GM21737 (cell line): Measurements from ENCODE around the gene LOXL3.
"Not testable (repeated sequence)": the region's sequence is repeated elsewhere in the genome, so short reads cannot be mapped to it uniquely, and the experiment has no call there.

ENCODE experiments used
- ATAC-seq: cut with Tn5 transposase; IDR thresholded peaks from one replicate; pipeline ENCODE4 v1.9.1; 2021; ENCODE audit warnings: mild to moderate bottlenecking, moderate library complexity; ENCODE audit not compliant: unreplicated experiment

Gene LOXL3

DNA sequence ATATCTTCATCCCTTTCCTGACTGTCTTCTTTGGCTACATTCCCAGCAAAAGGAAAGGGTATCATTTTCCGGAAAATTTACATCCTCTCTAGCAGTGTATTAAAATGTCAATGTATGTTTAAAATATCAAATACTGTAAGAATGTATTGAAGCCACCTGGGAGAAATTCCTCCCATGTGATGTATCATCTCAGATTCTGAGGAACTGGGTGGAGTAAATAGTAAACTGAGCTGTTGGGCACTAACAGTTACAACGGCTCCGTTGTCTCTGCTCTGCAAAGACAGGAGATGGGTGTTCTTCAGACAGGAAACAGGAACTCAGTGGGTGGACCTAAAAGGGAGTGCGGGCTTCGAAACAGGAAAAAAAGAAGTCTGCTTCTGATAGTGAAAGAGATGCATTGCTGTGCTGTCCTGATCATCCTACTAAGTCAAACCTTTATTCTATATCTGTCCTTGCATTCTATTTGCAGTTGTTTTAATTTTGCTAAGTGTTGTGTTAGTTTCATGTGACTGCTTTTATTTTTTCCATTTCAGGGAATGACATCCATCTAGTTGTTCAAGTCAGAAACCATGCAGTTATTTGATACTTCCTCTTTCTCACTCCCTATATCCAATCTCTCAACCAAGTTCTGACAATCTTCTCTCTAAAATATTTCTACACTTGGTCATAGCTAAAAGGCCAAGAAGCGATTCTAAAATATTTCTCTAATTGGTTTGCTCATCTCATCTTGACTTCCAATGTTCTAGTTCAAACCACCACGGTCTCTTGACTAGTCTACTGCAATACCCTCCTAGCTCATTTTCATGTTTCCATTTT is 20.2 kb upstream of the LOXL3 start:
- ATAC-seq, result peak; percentile 38

DNA sequence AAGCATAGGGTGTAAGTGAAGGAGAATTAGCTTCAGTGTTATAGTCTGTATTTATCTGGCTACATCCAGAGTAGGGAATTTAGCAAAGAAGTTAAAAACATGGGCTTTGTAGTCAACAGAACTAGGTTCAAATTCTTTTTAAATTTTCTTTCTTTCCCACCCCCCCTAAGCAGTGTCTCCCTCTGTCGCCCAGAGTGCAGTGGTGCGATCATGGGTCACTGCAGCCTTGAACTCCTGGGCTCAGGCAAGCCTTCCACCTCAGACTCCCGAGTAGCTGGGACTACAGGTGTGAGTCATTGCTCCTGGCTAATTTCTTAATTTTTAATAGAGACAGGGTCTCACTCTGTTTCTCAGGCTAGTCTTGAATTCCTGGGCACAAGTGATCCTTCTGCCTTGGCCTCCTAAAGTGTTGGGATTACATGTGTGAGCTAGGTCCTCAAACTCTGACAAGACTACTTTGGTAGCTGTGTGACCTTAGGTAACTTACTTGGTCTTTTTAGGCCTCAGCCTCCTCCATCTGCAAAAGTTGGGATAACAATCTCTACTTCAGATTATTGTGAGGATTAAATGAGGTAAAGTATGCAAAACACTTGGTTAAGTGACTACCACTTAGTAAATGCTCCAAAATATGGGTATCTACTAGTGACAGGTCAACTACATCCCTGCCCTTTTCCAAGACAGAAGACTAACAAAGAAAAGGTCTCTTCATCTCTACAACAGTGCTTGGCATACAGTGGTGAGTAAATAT is 18.6 kb upstream of the LOXL3 start:
- ATAC-seq, result no peak

DNA sequence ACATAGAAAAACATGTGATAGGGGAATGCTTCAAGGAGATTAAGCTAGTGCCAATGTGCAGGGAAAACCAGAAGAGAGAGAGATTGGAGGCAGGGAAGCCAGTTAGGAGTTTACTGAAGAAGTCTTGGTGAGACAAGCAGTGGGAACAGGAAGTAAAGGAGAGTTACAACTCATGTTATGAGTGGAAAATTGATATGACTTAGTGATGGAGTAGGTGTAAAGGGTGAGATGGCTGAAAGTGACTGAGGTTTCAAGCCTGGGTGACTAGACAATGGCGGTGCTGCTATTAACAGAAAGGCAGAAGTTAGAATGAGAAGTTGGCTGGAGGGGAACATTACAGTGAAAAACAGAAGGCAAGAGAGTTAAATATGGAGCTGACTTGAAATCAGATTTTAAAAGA is 17.3 kb upstream of the LOXL3 start:
- ATAC-seq, result no peak

DNA sequence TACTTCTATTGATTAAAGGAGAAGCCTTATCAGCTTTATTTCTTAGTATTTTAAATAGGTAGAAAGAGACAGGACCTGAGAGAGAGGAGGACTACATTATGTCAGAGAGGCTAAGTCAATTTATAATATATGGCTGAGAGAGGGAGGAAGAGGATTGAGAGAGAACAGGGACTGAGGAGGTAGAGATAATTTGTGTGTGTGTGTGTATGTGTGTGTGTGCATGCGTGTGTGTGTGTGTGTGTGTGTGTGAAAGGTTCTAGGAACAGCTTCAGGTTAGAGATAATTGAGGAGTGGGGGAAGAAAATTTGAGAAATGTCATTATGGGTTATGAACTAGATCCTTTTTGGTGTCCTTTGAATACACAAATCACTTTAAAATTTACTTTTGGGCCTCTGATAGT is 15.9 kb upstream of the LOXL3 start:
- ATAC-seq, result no peak

DNA sequence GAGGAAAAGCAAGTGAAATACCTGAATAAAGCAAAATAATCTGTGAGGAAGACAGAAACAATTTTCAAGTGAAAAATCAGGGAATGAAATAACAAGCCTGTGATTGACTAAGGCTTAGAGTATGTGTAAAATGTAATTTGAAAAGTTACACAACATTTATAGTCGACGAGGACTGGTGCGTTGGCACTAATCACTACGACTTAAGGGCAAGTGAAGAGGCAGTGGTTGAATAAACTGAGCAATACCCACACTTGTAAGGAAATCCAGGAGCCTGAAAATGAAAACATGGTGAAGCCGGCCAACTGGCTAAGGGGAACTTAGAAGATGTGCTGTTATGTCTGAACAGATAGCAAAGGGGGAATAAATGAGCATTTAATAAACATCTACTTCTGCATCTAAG is 14.1 kb upstream of the LOXL3 start:
- no peak for ATAC-seq

DNA sequence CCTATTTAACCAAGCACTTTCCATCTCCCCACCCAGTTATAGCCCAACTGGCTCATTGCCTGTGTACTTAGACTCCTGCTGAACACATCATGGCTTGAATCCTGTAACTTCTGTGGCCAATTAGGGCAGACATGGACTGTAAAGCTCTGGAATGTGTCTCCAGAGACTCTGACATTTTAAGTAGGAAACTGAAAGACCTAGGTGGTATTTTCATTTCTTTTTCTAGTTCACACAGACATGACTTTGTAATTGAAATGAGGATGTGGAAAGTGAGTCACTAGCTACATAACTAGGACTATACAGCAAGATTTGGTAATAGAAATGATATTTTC is 13.0 kb upstream of the LOXL3 start:
- ATAC-seq, result no peak

DNA sequence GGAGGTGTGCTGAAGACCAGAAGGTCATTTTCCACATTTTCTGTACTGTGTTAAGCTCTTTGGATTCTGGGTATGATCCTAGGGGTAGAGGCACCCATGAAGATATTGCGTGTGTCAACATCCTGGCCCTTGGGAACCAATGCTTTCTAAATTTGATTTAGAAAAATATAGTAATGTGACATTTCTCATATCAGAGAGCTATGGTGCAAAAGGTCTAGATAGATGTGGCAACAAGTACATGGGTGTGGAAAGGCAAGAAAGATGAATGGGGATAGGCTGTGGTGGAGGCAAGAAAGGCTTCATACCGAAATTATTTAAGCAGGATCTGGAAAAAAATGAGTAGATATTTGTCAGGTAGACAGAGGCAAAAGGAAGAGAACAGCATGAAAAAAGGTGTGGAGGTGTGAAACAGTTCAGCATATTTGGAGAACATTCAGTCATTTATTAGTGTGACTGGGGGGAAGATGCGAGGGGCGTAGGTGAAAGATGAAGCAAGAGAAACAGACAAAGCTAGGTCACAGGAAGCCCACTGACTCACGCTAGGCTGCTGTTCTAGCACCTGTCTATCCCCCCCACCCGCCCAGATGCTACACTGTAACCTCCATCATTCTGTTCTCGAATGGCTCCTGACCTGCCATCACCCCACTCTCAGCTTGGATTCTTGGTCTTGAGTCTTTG is 12.5 kb upstream of the LOXL3 start:
- ATAC-seq, result no peak

DNA sequence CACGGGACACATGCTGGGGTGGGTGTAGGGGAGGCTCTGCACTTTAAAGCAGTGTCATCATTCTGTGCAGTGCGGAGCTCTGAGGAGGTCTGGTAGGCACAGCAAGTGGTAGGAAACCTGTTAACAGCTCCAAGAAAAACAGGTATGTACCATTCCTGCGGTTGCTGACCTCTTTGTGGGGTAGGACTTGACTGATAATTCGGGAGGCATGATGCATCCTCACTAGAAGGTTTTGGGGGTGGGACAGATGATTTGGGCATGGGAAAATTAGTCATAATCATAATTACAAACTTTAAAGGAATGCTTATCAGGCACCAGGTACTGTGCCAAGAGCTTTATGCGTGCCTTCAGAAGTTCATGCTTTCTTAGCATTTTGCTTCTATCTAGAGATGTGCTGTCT is 10.5 kb upstream of the LOXL3 start:
- ATAC-seq, result no peak

DNA sequence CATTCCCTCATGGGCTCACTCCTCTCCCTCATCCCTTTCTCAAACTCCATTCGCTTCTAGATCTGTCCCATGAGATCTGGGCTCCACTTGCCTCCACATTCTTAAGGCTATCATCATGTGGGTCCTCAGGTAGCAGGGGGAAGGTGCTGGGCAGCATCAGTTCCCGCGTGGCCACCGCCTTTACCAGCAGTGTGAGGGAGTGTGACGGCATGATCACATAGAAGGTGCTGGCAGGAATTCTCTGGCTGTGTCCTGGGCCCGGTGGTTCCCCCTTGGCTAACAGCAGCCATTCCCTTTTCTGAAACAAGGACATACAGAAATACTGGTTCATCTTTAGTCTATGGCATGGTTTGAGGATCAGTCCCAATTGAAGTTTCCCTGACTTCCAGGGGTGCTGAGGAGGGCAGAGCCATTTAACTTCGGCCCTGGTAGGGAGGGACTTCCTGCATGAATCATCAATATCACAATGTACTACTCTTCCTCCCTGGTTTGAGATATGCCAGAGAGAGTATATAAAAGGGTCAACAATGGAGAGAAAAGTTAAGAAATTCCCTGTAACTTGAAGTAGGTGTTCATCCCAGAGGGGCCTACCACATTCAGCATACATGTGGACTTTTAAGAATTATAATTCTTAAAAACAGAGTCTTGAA is 8.5 kb upstream of the LOXL3 start:
- ATAC-seq, result no peak

DNA sequence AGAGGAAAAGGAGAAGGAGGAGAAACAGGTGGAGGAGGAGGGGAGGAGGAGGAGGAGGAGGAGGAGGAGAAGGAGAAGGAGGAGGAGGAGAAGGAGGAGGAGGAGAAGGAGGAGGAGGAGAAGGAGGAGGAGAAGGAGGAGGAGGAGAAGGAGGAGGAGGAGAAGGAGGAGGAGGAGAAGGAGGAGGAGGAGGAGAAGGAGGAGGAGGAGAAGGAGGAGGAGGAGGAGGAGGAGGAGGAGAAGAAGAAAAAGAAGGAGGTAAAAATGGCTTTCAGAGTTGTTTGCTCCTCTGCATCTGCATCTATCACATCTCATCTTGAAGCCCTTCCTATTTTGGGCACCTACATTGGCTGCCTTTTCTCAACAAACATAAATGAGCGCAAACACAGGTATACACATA is 7.3 kb upstream of the LOXL3 start:
- ATAC-seq, result not testable (repeated sequence)

DNA sequence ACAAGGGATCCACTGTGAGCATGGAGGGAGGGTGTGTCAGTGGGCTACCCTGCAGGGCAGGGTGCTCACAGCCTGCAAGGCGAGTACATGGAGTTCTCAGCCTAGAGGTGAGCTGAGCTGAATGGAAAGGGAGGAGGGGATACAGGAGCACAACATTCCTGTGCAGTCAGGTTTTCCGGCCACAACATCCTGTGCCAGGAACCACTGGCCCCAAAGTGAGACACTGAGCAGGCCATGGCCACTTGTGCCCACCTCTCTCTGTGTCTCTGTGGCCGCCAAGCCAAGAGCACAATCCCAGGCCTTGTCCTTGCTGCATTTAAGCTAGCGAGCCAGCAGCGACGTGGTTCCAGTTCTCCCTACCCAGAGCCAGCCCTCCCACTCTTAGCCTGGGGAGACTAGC is 6.8 kb upstream of the LOXL3 start:
- no peak for ATAC-seq

DNA sequence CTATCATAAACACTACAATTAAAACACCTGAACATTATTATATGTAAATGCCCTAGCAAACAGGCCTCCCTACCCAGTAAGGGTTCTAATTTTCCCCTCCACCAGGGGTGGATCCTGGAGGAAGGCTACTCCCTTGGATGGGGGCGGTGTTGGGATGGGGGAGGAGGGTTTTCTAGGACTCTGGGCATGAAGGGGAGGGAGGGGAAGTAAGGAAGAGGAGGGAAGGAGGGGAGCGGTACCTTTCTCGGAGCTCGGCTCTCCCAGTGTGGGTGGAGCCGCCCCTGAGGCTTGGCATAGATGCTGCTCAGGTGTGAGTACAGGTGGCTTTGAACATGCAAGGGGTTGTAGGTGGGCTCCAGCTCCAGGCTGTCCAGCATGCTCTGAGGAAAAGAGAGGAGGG is 6.2 kb upstream of the LOXL3 start:
- ATAC-seq, result no peak

DNA sequence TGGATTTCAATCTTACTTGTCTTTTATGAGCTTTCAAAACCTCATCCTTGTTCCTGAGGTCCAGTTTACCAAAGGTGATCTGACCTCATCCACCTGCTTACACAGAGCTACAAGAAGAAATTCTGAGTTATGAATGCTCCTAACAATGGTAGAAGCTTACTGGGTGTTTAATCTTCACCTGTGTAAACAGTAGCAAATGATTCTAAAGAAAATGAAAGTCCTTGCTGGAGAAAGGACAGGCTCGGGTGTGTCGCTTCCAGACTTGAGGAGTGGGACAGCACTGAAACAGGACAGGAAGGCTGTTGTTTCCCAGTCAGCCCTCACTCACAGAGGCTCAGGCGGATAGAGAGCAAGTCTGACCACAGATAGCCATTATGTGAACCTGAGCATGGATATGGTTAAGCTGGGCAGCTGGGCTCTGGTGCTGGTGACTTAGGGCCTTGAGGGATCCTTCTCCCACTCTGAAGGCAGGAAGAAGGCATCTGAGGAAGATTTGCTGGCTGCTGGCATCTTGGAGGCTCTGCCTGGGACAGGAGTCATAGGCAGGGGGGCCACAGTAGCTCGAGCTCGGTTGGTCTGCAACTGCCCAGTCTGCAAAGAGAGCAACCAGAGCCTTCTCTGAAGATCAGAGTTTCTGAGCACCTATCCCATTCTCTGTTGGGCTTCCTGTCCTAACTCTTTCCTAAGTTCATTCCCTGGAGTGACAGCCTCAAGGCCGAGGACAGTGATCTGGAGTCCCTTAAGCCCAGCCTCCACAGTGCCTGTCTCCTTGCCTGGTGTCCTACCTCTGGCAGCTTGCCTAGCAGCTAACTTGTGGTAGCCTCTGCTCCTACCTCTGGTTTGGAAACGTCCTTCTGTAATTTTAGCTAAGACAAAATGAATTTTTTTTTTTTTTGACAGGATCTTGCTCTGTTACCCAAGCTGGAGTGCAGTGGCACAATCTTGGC is 4.8 kb upstream of the LOXL3 start:
- ATAC-seq, result no peak

DNA sequence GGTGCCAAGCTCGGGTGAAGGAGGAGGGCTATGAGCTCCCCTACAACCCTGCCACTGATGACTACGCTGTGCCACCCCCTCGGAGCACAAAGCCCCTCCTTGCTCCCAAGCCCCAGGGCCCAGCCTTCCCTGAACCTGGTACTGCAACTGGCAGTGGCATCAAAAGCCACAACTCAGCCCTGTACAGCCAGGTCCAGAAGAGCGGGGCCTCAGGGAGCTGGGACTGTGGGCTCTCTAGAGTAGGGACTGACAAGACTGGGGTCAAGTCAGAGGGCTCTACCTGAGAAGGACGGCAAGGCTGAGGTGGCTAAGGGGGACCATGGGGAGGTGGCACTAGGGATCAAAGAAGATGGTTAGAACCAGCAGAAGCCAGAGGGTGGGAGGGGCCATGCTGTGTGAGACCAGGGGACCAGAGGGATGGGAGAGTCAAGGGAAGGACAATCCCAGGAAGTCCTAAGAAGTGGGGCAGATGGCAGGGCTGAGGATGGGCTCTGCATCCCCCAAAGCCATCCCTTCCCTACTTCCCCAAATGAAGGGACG is 3.2 kb upstream of the LOXL3 start:
- no peak for ATAC-seq

DNA sequence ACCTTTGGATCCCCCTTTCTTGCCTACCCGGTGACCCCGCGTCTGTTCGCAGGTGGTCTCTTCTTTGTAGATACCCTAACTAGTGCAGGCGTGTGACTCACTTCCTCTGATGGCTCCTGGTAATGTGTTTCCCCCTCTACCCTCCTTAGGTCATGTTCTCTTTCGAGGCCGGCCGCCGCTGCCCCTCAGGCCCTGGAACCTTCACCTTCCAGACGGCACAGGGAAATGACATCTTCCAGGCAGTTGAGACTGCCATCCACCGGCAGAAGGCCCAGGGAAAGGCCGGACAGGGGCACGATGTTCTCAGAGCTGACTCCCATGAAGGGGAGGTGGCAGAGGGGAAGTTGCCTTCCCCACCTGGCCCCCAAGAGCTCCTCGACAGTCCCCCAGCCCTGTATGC is 2.4 kb upstream of the LOXL3 start:
- ATAC-seq, result no peak

DNA sequence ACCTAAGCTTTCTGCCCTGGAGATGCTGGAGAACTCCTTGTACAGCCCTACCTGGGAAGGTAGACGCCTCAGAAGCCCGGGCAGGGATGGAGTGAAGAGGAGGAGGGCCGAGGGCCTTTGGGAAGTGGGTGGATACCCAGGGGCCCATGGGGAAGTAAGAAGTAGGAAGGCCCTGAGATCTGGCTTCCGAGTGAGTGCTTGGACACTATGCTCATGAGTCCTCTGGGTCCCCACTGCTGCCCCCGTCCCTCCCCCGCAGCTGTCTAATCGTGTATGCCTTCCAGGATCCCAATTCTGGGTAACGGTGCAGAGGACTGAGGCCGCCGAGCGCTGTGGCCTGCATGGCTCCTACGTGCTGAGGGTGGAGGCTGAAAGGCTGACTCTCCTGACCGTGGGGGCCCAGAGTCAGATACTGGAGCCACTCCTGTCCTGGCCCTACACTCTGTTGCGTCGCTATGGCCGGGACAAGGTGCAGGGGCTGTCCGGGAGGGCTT is 1.9 kb upstream of the LOXL3 start:
- no peak for ATAC-seq

DNA sequence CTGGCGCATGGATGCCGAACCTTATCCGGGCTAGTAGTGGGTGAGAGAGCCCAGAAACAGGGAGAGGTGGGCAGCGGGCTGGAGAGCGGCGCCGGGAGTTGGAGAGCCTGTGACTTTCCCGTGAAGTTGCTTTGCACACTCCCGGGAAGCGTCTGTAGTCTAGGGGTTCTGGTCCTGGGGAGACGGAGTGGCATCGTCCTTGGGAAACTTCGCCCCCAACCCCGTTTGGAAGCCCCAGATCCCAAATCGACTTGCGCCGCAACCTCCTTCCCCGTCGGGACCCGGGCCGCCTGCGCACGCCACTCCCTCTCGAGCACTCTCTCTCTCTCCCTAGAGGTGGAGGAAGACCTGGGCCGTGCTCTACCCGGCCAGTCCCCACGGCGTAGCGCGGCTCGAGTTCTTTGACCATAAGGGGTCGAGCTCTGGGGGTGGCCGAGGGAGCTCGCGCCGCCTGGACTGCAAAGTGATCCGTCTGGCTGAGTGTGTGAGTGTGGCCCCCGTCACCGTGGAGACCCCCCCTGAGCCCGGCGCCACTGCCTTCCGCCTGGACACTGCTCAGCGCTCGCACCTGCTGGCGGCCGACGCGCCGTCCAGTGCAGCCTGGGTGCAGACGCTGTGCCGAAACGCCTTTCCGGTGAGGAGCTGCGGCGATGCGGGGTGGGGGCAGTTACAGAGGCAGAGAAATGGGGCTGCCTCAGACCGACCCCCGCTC is 1.2 kb upstream of the LOXL3 start:
- peak; percentile 38 for ATAC-seq

DNA sequence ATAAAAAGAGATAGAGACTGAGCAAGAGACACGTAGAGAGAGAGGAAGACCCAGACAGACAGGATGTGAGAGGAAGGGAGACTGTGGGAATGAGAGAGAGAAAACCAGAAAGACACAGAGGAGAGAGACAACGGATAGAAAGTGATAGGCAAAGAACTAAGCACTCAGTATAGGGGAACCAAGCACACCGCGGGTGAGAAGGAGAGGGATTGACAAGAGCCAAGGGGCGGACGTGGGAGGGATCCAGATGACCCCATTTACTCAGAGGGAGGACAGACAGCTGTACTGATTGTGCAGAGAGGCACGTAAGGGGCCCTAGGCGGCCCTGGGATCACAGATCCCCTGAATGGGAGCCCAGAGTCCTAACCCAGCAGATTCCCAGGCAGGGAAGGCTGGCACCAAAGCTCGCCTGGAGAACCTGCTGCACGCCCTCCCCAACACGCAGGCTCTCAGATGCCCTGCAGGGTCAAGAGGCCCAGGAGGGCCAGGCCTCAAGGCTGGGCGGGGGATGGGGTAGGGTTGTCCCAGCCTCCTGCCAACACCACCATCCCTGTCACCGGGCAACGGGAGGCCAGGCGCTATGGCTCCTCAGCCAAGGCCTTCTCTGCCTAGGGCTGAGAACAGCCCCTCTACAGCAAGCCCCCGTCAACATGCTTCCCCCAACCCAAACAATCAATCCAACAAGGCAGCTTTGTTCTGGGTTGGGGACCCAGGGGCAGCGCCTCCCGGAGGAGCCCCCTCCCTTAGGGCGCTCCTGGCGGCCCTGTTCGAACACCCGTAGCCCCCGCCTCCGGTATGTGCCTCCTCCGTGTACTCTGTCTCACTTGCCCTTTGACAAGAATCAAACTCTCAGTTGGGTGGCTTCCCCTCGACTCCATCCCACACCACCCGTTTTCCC is 579 bp downstream of the LOXL3 start:
- no peak for ATAC-seq
